Lung (tissue), 12 donors: ENCODE results near the gene SEMA4C. TPM values are rescaled to one million over a fixed set of nuclear protein-coding genes. Genes with fewer than 3 reads are reported as not detected.

Experiments used
- ATAC-seq: fragments of 200-7000 bp; cut with Tn5 transposase; one replicate; pipeline ENCODE4 v1.9.1; 2020; ENCODE audit warnings: moderate number of reproducible peaks; ENCODE audit not compliant: insufficient read depth, low FRiP score
- DNase-seq, 3 donors: peaks; one replicate each; pipeline ENCODE4 v3.0.0-alpha.2; 2013 to 2017
- H3K27ac ChIP-seq, 2 donors: one replicate each; pipeline ENCODE4 v1.5.1; 2013; ENCODE audit warnings: mild to moderate bottlenecking in 2 of 2, moderate library complexity in 2 of 2, control low read depth in 1 of 2, inconsistent platforms in 1 of 2, low read depth in 1 of 2, low read length in 1 of 2
- H3K27me3 ChIP-seq, 3 donors: one replicate each; pipeline ENCODE4 v1.5.1; 2013; ENCODE audit warnings: low read length in 2 of 3; ENCODE audit not compliant: control insufficient read depth in 3 of 3, insufficient read depth in 3 of 3
- H3K36me3 ChIP-seq, 4 donors: one replicate each; pipeline ENCODE4 v1.5.1; 2013; ENCODE audit warnings: low read length in 4 of 4, mild to moderate bottlenecking in 1 of 4, moderate library complexity in 1 of 4; ENCODE audit not compliant: control insufficient read depth in 4 of 4, insufficient read depth in 4 of 4
- H3K4me1 ChIP-seq, 5 donors: one replicate each; pipeline ENCODE4 v1.5.1; 2013; ENCODE audit warnings: low read length in 5 of 5, mild to moderate bottlenecking in 2 of 5, moderate library complexity in 1 of 5; ENCODE audit not compliant: control insufficient read depth in 5 of 5, insufficient read depth in 5 of 5
- H3K4me3 ChIP-seq: one replicate; pipeline ENCODE4 v1.5.1; 2013; ENCODE audit warnings: mild to moderate bottlenecking, control low read depth, moderate library complexity
- H3K9ac ChIP-seq, 2 donors: one replicate each; pipeline ENCODE4 v1.5.1; 2013; ENCODE audit warnings: low read length in 2 of 2, control low read depth in 1 of 2; ENCODE audit not compliant: insufficient read depth in 1 of 2
- H3K9me3 ChIP-seq, 4 donors: one replicate each; pipeline ENCODE4 v1.5.1; 2013; ENCODE audit warnings: low read length in 3 of 4, mild to moderate bottlenecking in 1 of 4, moderate library complexity in 1 of 4; ENCODE audit not compliant: control insufficient read depth in 4 of 4, insufficient read depth in 3 of 4
- CTCF ChIP-seq: IDR thresholded peaks from 2 replicates; pipeline ENCODE4 v1.5.1; 2012; ENCODE audit warnings: mild to moderate bottlenecking; ENCODE audit errors: control extremely low read depth, extremely low read depth
- WGBS, 2 donors: extraction: QIAGEN DNeasy Blood & Tissue Kit; methylation state at CpG; one replicate each; pipeline ENCODE4 v1.1.7; 2013; 5-methylcytosine and 5-hydroxymethylcytosine counted together
- polyA plus RNA-seq, 2 donors: library from polyadenylated mRNA; stranded (reverse); fragments of 200-250 nt; gene quantifications; one replicate each; pipeline ENCODE4 v1.2.1, GENCODE V29; 2013
- total RNA-seq, 2 donors: library from RNA; depleted of rRNA in 1 of 2; stranded (reverse); fragments of >200 nt in 1 of 2; gene quantifications; one replicate each; pipeline ENCODE4 v1.2.1, GENCODE V29; 2014 to 2021
- donor health status: control.
- donor health status: control.
- donor health status: Bipolar disorder and iron deficiency.
- donor health status: healthy.
- donor health status: DM: yes; HTN: yes; CAD: no.

Gene SEMA4C
- total and polyA plus RNA-seq, 4 donors, result 18.8 to 42.0 (median 28.8) TPM

GRCh38 chr2:96848264-96848663 is 21.6 kb downstream of the SEMA4C start:
- H3K9ac ChIP-seq, result no peak overlapping the region
- H3K36me3 ChIP-seq, result peaks cover 8 to 25% (median 13%) of the 10 kb centered on the region in 4 donors
- no peak for DNase-seq
- no peak for TF ChIP-seq CTCF
- no peak overlapping the region for H3K27ac ChIP-seq
- WGBS, 2 donors, result 89 to 96% methylated on average over 9 of the region's 9 CpGs
- ATAC-seq, result no peak
- no peak overlapping the region for H3K4me3 ChIP-seq
- H3K4me1 ChIP-seq, result no peaks in the 10 kb centered on the region
- no peaks in the 10 kb centered on the region for H3K9me3 ChIP-seq
- H3K27me3 ChIP-seq, result no peaks in the 10 kb centered on the region

DNA sequence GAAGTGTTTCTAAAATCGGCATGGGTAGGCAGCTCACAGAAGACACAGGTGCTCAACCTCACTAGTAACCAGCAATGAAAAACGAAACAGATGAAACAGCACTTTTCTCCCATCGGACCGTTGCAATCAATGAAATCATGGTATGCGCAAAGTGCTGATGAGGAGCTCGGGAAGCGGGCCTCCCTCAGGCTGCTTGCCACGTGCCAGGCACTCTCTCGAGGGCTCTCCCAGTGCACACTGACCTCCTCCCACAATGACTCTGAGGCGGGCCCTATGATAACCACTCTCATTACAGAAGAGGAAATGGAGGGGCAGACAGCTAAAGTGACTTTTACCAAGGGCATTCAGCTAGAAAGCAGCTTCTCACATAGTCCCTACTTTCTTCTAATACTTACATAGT is 22.3 kb downstream of the SEMA4C start:
- Histone ChIP-seq H3K27me3 (no peaks in the 10 kb centered on the region), H3K36me3 (peaks cover 5 to 19% (median 12%) of the 10 kb centered on the region in 4 donors), H3K4me1 (no peaks in the 10 kb centered on the region), H3K27ac (no peak overlapping the region), H3K9me3 (no peaks in the 10 kb centered on the region), H3K4me3 (no peak overlapping the region), H3K9ac (no peak overlapping the region)
- ATAC-seq, result no peak
- 85 to 89% methylated on average over 10 of the region's 10 CpGs for WGBS, 2 donors
- no peak for TF ChIP-seq CTCF
- DNase-seq, result no peak

DNA sequence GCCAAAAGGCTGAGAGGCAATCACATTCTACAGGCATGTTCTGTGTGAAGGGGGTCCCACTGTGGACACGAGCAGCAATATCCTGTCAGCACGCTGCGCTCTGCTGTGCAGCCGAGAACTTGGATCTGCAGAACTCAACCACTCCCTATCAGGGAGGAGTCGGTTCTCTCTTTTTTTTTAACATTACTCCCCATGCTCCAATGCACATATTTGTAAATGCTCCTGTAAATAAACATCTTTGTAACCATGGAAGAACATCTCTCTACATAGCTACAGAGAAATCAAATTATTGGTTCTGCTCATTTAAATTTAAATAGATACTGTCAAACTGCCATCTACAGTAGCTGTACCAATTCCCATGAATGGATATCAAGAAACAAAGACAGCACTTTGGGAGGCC is 23.1 kb downstream of the SEMA4C start:
- Histone ChIP-seq H3K9me3 (no peaks in the 10 kb centered on the region), H3K9ac (no peak overlapping the region), H3K27ac (no peak overlapping the region), H3K4me1 (no peaks in the 10 kb centered on the region), H3K27me3 (no peaks in the 10 kb centered on the region), H3K4me3 (no peak overlapping the region), H3K36me3 (peaks cover 5 to 18% (median 12%) of the 10 kb centered on the region in 4 donors)
- no peak for DNase-seq
- TF ChIP-seq CTCF, result no peak
- no peak for ATAC-seq
- WGBS, 2 donors, result 93% methylated on average over 5 of the region's 5 CpGs

DNA sequence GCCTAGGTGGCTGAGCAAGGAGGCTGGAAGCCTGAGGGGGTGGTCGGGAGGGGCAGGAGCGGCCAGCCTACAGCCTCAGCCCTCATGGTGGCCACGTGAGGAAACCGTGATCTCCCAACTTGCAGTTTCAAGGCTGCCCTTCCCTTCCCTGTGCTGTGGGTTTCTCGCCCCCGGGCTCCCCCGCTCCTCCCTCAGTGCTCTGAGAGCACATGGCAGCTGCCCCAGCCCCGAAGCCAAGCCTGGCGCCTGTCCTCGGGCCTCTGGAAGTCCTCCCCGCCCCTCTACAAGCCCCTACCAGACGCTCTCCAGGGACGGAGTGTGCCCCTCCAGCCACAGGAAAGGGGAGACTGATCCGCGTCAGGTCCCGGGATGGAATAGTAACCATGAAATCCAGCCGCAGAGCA is 25.5 kb downstream of the SEMA4C start:
- H3K27ac ChIP-seq, result no peak overlapping the region
- H3K9me3 ChIP-seq, result no peaks in the 10 kb centered on the region
- TF ChIP-seq CTCF, result no peak
- H3K9ac ChIP-seq, result no peak overlapping the region
- no peak overlapping the region for H3K4me3 ChIP-seq
- peaks cover 0 to 10% (median 5%) of the 10 kb centered on the region in 4 donors for H3K36me3 ChIP-seq
- peaks cover 0 to 5% (median 0%) of the 10 kb centered on the region in 5 donors for H3K4me1 ChIP-seq
- H3K27me3 ChIP-seq, result no peaks in the 10 kb centered on the region
- 90 to 95% methylated on average over 15 to 17 of the region's 17 CpGs for WGBS, 2 donors
- ATAC-seq (no peak), DNase-seq (no peak)
